Right lobe of liver (tissue), 4 donors: Measurements from ENCODE around the gene ASPRV1.

Experiments
- POLR2A ChIP-seq: fragments of 450-650 bp; IDR thresholded peaks from one replicate; pipeline ENCODE4 v1.6.1; 2017; ENCODE audit warnings: antibody characterized with exemption, mild to moderate bottlenecking
- TF ChIP-seq, protein P1 (sequence below), 4 donors: fragments of 200-600 bp in 3 of 4; fragments of 450-650 bp in 1 of 4; IDR thresholded peaks; one replicate each; pipeline versions ENCODE4 v1.5.1 to v1.8.0; 2016 to 2022; ENCODE audit warnings: antibody characterized with exemption in 4 of 4, mild to moderate bottlenecking in 2 of 4
- donor health status: DM: no; HTN: no; CAD: no.
- donor health status: DM: no; HTN: no; CAD: no.
- donor health status: DM: no; HTN: yes; CAD: no.

GRCh38 chr2:70010576-70011111, 49.2 kb upstream of the ASPRV1 start:
- TF ChIP-seq, protein P1, sequence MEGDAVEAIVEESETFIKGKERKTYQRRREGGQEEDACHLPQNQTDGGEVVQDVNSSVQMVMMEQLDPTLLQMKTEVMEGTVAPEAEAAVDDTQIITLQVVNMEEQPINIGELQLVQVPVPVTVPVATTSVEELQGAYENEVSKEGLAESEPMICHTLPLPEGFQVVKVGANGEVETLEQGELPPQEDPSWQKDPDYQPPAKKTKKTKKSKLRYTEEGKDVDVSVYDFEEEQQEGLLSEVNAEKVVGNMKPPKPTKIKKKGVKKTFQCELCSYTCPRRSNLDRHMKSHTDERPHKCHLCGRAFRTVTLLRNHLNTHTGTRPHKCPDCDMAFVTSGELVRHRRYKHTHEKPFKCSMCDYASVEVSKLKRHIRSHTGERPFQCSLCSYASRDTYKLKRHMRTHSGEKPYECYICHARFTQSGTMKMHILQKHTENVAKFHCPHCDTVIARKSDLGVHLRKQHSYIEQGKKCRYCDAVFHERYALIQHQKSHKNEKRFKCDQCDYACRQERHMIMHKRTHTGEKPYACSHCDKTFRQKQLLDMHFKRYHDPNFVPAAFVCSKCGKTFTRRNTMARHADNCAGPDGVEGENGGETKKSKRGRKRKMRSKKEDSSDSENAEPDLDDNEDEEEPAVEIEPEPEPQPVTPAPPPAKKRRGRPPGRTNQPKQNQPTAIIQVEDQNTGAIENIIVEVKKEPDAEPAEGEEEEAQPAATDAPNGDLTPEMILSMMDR (IDR thresholded peaks at IDR 0.05) = no peak
- TF ChIP-seq POLR2A = no peak
